ENCODE results near the gene CRYL1. TPM values are rescaled to one million over a fixed set of nuclear protein-coding genes. Genes with fewer than 3 reads are reported as not detected.

Gene CRYL1
- total RNA-seq, 1 donor: 21.3 TPM

DNA sequence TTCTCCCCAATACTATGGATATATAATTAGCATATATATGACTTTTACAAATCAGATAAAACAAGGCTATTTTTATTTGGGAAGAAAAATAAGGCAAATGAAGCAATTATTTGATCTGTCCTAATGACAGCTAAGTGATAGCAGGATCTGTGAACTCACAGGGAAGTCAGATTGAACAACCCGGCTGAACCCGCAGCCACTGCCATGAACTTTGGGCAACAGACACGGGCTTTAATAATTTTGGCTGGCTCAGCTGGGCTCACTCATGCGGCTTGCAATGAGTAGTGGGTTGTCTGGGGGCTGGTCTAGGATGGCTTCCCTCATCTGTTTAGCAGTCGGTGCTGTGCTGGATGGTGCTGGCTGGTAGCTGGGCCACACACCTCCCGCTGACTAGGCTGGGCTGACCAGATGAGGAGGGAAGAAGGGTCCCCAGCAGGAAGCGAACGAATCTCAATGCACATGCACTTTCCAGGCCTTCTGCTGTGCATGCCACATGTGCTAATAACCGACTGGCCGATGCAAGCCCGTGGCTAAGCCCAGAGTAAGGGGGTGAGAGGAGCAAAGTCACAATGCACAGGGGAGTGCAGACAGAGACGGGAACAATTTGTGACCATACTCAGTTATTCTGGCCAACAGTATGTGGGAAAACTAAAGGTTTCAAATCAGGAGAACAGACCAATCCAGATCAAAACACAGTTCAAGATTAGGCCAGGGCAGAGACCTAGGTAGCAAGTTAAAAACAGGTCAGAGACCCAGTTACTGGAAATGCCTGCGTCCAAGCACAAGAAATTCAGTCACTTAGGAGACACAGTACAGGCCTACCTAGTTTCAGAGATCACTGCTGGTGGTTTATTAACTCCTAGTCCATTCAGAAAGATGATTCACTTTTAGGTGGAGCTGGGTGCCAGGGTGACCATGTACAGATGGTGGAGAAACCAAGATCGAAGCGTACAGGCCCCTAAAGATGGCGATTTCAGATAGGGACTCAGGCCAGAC lies 22.3 kb downstream of the CRYL1 start:
- no peak for DNase-seq (ENCODE audit: low read depth)
- H3K4me3 ChIP-seq (ENCODE audit: low read depth, low read length): no peak overlapping the region
- TF ChIP-seq, protein P1, sequence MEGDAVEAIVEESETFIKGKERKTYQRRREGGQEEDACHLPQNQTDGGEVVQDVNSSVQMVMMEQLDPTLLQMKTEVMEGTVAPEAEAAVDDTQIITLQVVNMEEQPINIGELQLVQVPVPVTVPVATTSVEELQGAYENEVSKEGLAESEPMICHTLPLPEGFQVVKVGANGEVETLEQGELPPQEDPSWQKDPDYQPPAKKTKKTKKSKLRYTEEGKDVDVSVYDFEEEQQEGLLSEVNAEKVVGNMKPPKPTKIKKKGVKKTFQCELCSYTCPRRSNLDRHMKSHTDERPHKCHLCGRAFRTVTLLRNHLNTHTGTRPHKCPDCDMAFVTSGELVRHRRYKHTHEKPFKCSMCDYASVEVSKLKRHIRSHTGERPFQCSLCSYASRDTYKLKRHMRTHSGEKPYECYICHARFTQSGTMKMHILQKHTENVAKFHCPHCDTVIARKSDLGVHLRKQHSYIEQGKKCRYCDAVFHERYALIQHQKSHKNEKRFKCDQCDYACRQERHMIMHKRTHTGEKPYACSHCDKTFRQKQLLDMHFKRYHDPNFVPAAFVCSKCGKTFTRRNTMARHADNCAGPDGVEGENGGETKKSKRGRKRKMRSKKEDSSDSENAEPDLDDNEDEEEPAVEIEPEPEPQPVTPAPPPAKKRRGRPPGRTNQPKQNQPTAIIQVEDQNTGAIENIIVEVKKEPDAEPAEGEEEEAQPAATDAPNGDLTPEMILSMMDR (IDR thresholded peaks at IDR 0.05; ENCODE audit: insufficient read depth, low read length): no peak

DNA sequence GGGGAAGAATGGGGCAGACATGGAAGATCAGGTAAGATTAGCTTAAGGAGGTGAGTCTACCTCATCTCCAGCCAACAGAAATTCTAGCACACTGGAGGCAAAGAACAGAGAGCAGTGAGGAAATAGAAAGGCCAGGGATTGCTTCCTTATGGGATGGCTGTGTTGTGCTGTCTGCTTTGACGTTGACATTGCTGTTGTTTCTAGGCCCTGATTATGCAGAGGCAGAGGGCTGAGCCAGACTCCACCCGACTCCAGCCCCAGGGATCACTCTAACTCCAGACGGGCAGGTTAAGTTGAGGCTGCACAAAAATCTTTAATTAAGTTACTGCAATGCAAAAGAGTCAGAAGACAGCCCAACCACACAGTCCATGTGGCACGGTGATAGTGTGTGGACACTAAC lies 24.1 kb downstream of the CRYL1 start:
- no peak overlapping the region for H3K4me3 ChIP-seq (ENCODE audit: low read depth, low read length)
- TF ChIP-seq, protein P1 (IDR thresholded peaks at IDR 0.05; ENCODE audit: insufficient read depth, low read length): no peak
- DNase-seq (ENCODE audit: low read depth): no peak

DNA sequence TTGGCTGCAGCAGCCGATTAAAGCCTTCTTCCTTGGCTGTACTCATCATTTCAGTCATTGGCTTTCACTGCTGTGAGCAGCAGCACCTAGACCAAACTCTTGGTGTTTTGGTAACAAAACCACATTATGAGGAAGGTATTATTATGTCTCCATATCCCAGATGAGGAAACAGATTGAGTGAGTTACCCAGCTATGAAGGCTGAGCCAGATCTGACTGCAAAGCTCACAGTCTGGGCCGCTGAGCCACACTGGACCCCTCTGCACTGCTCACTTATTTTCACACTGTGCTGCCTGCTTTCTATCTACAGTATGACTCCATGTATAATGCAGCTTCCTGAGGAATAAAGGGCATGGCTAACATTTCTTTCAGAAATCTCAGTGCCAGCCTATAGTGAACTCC lies 24.5 kb downstream of the CRYL1 start:
- H3K4me3 ChIP-seq (ENCODE audit: low read depth, low read length): no peak overlapping the region
- TF ChIP-seq, protein P1 (IDR thresholded peaks at IDR 0.05; ENCODE audit: insufficient read depth, low read length): no peak

DNA sequence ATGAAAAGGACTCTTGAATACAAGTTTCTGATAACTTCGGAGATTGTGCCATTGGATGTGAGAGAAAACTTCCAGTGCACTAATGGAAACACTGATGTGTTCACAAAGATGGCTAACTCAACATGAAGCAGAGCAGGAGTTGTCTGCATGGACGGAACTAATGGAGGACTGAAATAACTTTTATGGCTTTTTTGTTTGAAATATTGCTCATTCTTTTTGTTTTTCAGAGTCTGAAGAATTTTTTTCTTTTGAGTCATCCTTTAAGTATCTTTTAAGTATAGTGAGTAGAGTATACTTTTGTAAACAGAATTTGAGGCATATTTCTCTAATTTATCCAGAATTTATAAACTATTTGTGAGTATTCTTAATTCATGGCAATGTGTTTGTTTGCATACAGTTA lies 25.7 kb downstream of the CRYL1 start:
- DNase-seq (ENCODE audit: low read depth): no peak
- TF ChIP-seq, protein P1 (IDR thresholded peaks at IDR 0.05; ENCODE audit: insufficient read depth, low read length): no peak
- H3K4me3 ChIP-seq (ENCODE audit: low read depth, low read length): no peak overlapping the region

More for the DNA sequence above, 24.5 kb downstream of the CRYL1 start:
- no peak for DNase-seq (ENCODE audit: low read depth)

DNA sequence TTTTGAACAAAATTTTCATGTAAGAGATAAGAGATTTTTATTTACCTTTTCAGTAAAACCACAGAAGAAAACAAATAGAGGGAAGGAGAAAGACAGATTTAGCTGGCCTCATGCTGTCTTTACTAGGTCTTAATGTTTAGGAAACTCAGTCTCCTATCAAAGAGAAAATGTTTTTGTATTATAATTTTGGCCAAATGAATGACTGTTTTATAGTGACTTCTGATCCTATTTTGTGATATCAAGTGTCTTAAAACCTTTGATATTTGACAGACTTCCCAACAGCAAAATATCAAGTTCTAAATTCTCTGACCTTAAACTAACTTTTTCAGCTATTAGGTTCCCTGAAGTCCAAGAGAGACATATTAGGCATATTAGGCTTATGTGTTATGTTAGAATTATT lies 27.0 kb downstream of the CRYL1 start:
- no peak for DNase-seq (ENCODE audit: low read depth)
- TF ChIP-seq, protein P1 (IDR thresholded peaks at IDR 0.05; ENCODE audit: insufficient read depth, low read length): no peak

DNA sequence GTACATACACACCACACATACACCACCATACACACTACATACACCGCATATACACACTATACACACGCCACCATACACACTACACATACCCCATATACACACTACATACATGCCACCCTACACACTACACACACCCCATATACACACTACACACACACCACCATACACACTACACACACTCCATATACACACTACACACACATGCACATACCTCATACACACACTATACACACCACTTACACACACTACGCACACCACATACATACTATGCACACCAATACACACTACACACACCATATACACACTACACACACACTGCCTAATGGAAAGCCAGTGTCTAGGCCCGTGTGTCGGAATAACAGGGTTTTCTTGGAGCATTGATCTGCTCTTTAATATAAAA lies 27.5 kb downstream of the CRYL1 start:
- no peak overlapping the region for H3K4me3 ChIP-seq (ENCODE audit: low read depth, low read length)
- TF ChIP-seq, protein P1 (IDR thresholded peaks at IDR 0.05; ENCODE audit: insufficient read depth, low read length): no peak
- no peak for DNase-seq (ENCODE audit: low read depth)

More for the DNA sequence above, 27.0 kb downstream of the CRYL1 start:
- H3K4me3 ChIP-seq (ENCODE audit: low read depth, low read length): no peak overlapping the region

Data from fibroblast of the aortic adventitia (primary cell).